NCI-H226 (cell line): ENCODE results near the gene SLC29A2.

Experiments used
- DNase-seq: peaks from one replicate; pipeline ENCODE4 v3.0.0-alpha.2; 2015

Gene SLC29A2

GRCh38 chr11:66315921-66316811 is 55.4 kb downstream of the SLC29A2 start:
- DNase-seq, result no peak

- no peak for DNase-seq
Observed at GRCh38 chr11:66315498-66315885, 56.1 kb downstream of the SLC29A2 start.

GRCh38 chr11:66314561-66315497 is 56.7 kb downstream of the SLC29A2 start:
- DNase-seq, result no peak

- no peak for DNase-seq
Observed at GRCh38 chr11:66314186-66314501, 57.4 kb downstream of the SLC29A2 start.

- DNase-seq, result no peak
Observed at GRCh38 chr11:66313321-66314185, 58.0 kb downstream of the SLC29A2 start.

- DNase-seq, result peak; percentile 97
Observed at GRCh38 chr11:66312549-66313320, 58.8 kb downstream of the SLC29A2 start.
